GM19023 (cell line): ENCODE results near the gene C16orf89.
A peak's percentile ranks its signal among the peaks of the same experiment; 100 is the strongest.
"Not testable (repeated sequence)": the region's sequence is repeated elsewhere in the genome, so short reads cannot be mapped to it uniquely, and the experiment has no call there.

Experiments used
- ATAC-seq: cut with Tn5 transposase; IDR thresholded peaks from one replicate; pipeline ENCODE4 v1.9.1; 2021; ENCODE audit warnings: mild to moderate bottlenecking, moderate library complexity; ENCODE audit not compliant: unreplicated experiment

The C16orf89 gene

DNA sequence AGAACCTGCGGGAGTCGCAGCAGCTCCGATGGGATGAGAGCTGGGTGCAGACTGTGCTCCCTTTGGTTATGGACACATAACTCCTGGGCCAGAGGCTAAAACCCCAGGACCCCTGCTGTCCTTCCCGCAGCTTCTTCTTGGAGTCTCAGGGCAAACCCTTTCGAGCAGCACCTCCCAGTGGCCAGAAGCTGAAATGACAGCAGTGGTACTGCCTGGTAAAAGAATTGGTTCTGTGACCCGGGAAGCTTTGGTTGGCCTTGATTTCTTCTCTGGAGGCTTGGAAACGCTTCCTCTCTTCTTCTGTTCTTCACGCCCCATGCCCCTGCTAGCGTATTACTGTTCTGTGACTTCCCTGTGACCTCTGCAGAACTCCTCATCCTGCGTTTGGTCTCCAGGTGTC lies 19.0 kb upstream of the C16orf89 start:
- not testable (repeated sequence) for ATAC-seq

DNA sequence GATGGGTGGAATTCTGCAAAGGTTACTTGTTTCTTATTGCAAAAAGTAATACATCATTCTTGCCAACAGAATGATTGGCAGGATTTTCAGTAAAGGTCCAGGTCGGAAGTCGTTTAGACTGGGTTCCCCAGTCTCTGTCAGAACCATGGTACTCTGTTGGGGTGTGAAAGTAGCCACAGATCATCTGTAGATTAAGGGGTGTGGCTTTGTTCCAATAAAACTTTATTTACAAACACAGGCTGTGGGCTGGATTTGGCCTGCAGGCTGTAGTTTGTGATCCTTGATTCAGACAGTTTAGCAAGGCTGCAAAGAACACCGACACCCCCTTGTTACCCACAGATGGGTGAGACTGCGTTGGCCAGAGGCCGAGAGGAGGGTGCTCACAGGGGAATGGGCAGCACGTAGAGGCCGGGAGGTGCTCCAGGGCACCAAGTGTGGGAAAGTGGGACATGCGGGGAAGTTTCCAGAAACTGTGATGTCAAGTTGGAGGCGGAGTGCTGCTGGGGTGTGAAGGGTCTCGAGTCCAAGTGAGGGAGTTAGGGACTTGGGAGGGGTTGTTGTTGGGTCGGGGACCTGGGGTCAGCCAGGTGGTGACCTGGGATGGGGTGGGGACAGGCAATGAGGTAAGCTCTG lies 18.5 kb upstream of the C16orf89 start:
- ATAC-seq: not testable (repeated sequence)

DNA sequence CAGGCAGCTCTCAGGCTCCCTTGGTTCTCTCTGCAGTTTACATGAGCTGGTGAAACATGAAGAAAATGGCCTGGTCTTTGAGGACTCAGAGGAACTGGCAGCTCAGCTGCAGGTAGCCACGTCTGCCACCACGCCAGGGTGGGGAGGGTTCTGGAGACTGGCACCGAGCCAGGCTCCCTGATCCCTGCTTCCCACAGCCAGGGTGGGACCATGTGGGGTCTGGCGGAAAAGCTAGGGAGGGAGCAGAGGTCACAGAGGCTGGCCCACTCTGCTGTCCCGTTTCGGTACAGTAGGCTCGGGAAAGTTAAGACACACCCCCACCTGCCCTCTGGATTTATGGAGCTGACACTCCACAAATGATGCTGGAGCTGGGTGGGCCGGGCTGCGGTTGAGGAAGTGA lies 17.9 kb upstream of the C16orf89 start:
- ATAC-seq: not testable (repeated sequence)

DNA sequence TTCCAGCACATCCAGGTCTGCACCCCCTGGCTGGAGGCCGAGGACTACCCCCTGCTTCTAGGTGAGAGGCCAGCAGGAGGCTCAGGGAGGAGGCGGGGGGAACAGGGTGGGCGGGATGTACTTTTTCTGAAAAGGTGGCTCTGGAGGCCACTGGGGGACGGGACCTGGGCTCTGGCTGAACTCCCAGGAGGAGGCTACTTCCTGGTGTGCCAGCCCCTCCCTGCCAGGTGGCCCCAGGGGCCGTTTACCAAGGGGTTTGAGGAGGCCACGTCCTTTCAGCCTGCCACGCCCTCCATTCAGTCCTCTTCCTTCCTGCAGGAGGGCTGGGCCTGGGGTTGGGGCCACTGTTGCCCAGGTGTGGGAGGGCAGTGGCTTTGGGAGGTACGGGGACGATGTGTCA lies 15.2 kb upstream of the C16orf89 start:
- not testable (repeated sequence) for ATAC-seq

DNA sequence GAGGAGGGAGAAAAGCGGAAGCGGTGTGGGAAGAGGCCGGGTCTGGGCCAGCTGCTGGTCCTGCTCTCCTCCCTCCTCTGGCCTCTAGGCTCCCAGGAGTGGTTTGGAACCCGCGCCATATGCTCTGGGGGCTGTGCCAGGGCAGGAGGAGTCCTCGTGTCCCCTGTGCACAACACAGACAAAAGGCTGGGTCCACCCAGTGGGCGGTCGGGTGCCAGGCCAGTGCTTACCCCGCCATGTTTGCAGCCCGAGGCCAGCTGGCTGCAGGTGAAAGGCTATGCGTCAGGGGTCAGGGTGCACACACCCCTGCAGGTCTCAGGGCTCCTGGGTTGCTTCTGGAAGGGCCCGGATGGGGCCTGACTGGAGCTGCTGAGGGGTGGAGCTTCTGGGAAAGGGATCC lies 14.7 kb upstream of the C16orf89 start:
- not testable (repeated sequence) for ATAC-seq

DNA sequence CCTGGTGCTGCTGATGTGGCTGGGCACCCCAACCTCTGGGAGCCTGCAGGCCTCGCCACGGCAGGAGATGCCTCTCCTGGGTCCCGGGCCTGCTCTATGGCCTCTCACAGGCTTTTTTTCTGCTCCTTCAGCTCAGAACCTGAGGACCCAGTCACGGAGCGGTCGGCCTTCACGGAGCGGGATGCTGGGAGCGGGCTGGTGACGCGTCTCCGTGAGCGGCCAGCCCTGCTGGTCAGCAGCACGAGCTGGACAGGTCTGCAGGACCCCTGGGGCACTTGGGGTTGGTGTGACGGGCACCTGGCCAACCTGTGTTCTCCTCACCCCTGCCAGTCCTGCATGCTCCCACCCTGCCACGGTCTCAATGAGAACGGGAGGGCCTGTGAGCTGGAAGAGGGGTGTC lies 12.9 kb upstream of the C16orf89 start:
- no peak for ATAC-seq

DNA sequence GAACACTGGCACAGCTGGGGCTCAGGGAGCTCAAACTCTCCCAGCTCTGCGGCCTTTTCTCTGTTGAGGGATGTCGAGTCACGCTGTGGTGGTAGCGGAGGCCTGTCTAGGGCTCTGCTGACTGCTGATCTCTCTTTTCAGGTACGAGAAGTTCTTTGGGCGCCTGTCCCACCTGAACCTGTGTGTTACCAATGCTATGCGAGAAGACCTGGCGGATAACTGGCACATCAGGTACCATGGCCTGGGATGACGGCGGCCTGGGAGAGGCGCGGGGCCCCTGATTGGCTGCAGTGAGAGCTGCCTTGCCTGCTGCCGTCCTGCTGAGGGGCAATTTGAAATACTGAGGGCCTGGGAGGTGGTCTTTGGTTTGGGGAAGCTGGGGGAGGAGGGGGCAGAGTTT lies 11.5 kb upstream of the C16orf89 start:
- ATAC-seq: no peak

DNA sequence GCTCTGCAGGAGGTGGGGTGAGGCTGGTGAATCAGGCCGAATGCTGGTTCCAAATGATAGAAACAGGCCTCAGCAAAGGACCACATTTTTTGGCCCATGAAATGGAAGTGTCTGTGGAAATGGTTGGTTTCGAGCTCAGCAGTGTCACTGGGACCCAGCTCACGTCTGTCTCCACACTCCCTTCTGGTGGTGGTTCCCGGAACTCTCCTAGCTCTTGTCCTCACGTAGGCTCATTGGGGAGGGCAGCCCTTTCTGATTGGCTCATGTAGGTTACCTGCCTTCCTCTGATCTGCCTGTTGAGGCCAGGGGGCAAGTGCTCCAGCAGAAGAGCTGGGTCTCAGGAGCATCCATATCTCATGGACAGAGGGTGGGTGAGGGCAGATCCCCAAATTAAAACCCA lies 9.9 kb upstream of the C16orf89 start:
- ATAC-seq: no peak

DNA sequence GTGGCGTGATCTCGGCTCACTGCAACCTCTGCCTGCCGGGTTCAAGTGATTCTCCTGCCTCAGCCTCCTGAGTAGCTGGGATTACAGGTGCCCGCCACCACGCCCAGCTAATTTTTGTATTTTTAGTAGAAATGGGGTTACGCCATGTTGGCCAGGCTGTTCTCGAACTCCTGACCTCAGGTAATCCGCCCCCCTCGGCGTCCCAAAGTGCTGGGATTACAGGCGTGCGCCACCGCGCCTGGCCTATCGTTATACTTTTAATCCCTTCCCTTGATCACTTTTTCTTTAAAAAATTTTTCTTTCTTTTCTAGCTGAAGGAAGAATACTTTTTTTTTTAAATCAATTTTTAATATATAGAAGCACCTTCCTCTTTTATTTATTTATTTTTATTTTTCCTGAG lies 8.0 kb upstream of the C16orf89 start:
- not testable (repeated sequence) for ATAC-seq

DNA sequence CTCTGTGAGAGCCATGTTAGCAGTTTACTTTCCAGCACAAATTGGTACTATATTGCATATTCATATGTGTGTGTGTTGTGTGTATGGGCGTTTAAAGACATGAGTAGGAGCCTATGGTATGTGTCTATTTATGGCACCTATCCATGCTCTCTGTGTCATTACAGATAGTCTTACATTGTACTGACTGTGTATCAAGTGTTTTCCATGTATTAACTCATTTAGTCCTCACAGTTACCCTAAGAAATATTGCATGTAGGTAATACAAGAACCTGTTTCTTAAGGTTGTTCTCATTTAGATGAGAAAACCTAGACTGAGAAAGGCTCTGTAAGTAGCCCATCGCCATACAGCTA lies 7.5 kb upstream of the C16orf89 start:
- no peak for ATAC-seq

DNA sequence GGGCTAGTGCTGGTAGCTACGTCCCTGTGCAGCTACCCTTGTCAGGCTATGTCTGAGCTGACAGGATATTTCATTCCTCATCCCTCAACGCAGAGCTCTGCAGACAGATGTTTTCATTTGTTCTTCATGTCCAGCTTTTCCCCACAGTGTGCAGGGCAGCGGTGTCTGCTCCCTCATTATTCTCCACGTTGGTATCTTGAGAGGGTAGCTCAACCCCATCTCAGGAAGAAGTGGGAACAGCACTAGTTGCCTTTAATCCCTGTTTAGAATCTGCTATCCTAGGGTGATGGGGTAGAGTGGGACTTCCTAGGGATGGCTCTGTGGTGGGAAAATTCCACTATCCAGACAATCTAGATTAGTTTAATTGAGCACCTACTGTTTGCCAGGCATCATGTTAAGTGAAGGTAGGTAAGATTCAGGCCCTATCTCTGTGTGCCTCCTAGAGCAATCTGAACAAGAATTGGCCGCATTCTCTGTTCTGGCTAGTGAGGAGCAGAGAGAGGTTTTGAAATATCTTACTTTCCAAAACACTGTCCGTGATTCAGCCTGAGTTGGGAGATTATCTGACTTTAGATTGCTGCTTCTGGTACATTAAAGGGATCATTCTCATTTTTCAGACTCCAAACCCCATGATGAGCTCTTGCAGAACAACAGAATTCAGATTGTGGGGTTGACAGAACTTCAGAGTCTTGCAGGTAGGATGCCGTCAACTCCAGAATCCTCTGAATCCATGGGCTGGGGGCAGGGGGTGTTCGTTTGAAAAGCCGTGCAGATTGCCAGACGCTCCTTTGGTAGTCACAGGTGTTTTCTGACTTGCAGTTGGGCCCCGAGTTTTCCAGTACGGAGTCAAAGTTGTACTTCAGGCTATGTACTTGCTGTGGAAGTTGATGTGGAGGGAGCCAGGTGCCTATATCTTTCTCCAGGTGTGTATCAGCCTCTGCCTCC lies 6.8 kb upstream of the C16orf89 start:
- no peak for ATAC-seq

DNA sequence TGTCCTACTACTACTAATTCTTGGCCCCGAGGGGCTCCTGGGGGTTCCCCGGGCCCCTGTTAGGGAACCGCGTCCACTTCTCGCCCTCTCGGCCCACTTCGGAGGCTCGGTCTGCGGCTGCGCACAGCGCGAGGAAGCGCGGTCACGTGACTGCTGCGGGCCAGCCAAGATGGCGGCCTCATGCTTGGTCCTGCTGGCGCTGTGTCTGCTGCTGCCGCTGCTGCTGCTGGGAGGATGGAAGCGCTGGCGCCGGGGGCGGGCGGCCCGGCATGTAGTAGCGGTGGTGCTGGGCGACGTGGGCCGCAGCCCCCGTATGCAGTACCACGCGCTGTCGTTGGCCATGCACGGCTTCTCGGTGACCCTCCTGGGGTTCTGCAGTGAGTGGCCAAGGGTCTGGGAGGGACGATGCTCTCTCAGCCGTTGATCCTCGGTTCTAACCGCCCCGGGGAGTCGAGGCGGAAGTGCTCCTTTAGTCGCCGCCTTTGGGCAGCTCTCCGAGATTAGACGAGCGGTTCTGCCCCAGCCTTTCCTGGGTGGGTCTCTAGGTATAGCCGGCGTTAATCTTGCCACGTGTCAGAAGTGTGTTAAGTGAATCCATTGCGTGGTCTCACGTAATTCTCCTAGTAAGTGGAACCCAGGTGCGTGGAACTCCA lies 6.1 kb upstream of the C16orf89 start, which contains the start of gene ALG1:
Gene ALG1 (plus strand): TSS at position 163 of the 653 bp plus-strand sequence. CDS start 7 bp downstream, at position 170.
- ATAC-seq: peak; percentile 86

DNA sequence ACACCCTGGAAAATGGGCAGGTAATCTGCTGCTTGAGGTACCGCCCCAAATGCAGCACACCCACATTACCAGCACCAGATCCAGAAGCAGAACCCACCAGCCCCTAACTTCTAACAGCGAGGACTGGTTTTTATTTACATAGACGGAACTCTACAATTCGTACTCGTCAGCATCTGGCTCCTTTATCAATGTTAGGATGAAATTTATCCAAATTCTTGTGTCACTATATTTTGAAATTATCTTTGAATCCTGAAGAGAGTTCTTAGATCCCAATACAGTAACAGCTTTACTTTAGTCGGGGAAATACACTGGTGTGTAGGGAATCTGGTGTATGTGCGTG lies 5.6 kb upstream of the C16orf89 start:
- ATAC-seq: no peak

DNA sequence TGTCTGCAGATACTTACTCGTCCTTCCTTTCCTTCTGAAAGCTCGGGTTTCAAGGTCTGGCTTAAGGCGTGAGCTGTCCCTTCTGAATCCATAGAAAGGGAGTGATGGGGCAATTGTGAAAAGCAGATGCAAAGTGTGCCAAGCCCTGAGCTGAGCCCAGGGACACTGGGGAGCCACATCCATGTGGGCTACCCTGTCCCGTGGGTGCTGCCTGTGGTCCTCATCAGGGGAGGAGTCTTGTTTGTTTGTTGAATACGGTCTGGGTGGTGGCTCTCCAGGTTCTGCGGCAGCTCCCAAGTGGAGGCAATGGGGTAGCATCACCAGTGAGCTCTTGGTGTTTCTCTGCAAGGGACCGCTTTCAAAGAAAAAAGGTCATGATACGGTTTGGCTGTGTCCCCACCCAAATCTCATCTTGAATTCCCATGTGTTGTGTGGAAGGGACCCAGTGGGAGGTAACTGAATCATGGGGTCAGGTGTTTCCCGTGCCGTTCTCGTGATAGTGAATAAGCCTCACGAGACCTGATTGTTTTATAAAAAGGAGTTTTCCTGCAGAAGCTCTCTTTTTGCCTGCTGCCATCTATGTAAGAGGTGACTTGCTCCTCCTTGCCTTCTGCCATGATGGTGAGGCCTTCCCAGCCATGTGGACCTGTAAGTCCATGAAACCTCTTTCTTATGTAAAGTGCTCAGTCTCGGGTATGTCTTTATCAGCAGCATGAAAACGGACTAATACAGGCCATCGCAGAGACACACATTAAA lies 4.9 kb upstream of the C16orf89 start:
- ATAC-seq: no peak

DNA sequence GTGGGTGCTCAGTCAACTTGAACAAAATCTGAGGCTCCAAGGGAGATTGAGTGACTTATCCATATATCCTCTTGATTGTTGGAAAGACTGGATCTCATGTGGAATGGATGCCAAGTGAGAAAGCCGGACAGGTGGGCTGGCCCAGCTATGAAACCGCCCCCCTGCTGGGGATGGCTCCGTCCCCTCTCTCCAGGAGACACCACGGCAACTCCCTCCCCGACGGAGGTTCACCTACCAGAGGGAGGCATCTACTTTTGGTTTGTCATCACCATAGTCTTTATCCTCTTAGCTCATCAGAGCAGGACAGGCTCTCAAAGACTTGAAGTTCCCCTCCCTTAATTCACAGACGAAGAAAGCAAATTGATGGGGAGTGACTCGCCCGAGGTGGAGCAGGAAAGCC lies 4.1 kb upstream of the C16orf89 start:
- no peak for ATAC-seq

DNA sequence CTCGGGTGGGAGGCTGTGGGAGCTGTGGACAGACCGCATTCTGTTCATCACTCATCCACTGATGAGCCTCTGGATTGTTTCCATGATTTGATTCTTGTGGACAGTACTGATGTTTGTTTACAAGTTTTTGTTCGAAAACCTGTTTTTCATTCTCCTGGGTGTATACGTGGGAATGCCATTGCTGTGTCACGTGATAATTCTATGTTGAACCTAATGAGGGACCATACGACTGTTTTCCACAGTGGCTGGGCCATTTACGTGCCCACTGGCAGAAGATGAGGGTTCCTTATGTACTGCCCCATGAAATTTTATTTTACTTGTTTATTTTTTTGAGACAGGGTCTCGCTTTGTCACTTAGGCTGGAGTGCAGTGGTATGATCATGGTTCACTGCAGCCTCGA lies 3.3 kb upstream of the C16orf89 start:
- ATAC-seq: no peak

DNA sequence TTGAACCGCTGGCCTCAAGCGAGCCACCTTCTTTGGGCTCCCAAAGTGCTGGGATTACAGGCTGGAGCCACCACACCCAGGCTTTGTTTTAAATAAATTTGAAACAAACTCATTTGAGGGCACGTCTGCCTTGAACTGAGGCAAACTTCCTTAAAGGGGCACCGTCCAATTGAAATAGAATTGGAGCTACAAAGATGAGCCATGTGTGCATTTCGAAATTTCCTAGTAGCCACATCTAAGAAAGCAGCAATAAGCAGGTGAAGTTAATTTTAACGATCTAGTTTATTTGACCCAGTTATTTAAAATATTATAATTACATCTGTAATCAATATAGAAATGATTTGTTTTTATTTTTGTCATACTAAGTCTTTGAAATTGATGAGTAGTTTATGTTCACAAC lies 755 bp upstream of the C16orf89 start:
- ATAC-seq: no peak

DNA sequence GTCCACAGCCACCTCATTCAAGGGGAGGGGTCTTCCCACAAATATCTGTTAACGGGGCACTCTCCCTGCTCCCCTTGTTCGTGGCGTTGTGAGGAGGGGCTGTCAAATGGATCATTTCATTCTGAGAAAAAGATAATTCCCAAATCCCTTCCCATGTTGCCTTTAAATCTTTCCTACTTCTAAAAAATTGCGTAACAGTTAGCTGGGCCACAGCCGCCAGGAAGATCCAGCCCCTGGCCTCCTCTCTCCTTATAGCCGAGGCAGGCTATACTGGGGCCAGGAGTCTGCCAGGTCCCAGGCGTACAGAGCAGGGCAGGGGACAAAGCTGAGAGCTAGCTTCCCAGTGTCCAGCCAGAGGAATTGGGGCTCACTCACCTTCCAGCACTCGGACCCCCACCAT lies 430 bp downstream of the C16orf89 start:
- ATAC-seq: no peak

DNA sequence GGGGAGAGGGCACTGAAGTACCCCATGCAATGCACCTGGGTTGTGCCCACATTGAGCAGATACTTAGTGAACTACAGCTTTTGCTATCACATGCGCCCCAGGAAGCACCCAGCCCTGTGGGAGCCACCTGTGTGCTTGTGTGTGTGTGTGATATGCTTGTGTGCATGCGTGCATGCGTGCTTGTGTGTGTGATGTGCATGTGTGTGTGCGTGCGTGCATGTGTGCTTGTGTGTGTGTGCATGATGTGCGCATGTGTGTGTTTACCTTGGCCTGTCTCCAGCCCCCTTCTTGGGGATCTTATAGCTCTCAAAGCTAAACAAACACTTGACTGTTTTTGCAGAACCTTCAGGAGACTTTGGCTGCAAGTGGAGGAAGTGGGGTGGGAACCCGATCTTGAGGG lies 841 bp downstream of the C16orf89 start:
- ATAC-seq: no peak

DNA sequence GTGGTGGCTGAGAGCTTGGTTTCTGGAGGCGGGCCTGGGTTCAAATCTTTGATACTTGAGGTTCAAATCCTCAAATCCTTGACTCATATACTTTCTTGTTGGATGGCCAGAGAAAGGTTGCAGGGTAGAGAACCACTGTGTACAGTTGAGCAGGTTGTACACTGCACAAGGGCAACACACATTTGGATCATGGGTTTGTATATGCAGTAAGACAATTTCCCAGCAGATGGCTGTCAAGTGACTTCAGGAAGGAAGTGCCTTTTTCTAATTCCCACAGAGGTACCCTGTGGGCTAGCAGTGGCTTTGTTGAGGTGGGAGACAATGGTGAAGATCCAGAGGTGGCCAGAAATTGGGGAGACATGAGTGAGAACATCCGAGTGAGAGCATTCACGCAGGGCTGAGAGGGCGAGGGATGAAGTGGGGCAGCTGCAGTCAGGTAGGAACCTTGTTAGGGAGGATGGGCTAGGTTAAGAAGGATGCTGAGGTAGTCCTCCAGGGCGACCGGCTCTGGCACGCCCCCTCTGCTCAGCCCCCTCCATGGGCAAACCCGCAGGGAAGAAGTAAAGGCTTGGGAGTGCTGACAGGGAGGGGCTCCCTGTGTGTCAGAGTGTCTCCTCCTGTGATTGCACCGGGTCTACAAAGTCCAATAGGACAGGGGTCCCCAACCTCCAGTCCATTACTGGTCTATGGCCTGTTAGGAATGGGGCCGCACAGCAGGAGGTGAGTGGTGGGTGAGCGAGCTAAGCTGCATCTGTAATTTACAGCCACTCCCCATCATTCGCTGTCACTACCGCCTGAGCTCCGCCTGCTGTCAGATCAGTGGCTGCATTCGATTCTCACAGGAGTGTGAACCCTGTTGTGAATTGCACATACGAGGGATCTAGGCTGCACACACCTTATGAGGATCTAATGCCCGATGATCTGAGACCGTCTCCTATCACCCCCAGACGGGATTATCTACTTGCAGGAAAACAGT lies 2.7 kb downstream of the C16orf89 start:
- no peak for ATAC-seq
